HFF-Myc (cell line): ENCODE results near the gene CMTM6.
"Not testable (repeated sequence)": the region's sequence is repeated elsewhere in the genome, so short reads cannot be mapped to it uniquely, and the experiment has no call there.

Experiments used
- DNase-seq: peaks from one replicate; pipeline ENCODE4 v3.0.0-alpha.2; 2011; ENCODE audit warnings: low read depth; ENCODE audit errors: extremely low read depth
- H3K4me3 ChIP-seq: replicated peaks from 2 replicates; pipeline ENCODE4 v1.5.1; 2011; ENCODE audit warnings: low read depth, mild to moderate bottlenecking, control low read depth, low read length
- CTCF ChIP-seq: IDR thresholded peaks from 2 replicates; pipeline ENCODE4 v1.5.1; 2012; ENCODE audit warnings: mild to moderate bottlenecking, low read depth, low read length, control low read depth; ENCODE audit errors: missing control alignments

The CMTM6 gene

GRCh38 chr3:32443478-32443877 lies 59.2 kb downstream of the CMTM6 start:
- no peak overlapping the region for H3K4me3 ChIP-seq
- no peak for DNase-seq
- no peak for TF ChIP-seq CTCF

- no peak for DNase-seq
- no peak overlapping the region for H3K4me3 ChIP-seq
- TF ChIP-seq CTCF, result no peak
Observed at GRCh38 chr3:32442766-32443165, 59.9 kb downstream of the CMTM6 start.

GRCh38 chr3:32440611-32441350 lies 61.9 kb downstream of the CMTM6 start:
- no peak overlapping the region for H3K4me3 ChIP-seq
- no peak for TF ChIP-seq CTCF
- DNase-seq, result no peak

- not testable (repeated sequence) for DNase-seq, H3K4me3 ChIP-seq
Observed at GRCh38 chr3:32439421-32439820, 63.2 kb downstream of the CMTM6 start.

GRCh38 chr3:32438596-32439344 lies 63.9 kb downstream of the CMTM6 start:
- no peak for DNase-seq
- H3K4me3 ChIP-seq, result no peak overlapping the region

GRCh38 chr3:32437896-32438295 lies 64.8 kb downstream of the CMTM6 start:
- no peak for TF ChIP-seq CTCF
- no peak overlapping the region for H3K4me3 ChIP-seq
- no peak for DNase-seq

More at GRCh38 chr3:32438596-32439344, 63.9 kb downstream of the CMTM6 start:
- no peak for TF ChIP-seq CTCF

GRCh38 chr3:32436816-32437189 lies 65.8 kb downstream of the CMTM6 start:
- no peak overlapping the region for H3K4me3 ChIP-seq
- no peak for TF ChIP-seq CTCF
- no peak for DNase-seq
